Measurements from ENCODE around the gene FNIP2.
"Not testable (repeated sequence)": the region's sequence is repeated elsewhere in the genome, so short reads cannot be mapped to it uniquely, and the experiment has no call there.

Gene FNIP2

DNA sequence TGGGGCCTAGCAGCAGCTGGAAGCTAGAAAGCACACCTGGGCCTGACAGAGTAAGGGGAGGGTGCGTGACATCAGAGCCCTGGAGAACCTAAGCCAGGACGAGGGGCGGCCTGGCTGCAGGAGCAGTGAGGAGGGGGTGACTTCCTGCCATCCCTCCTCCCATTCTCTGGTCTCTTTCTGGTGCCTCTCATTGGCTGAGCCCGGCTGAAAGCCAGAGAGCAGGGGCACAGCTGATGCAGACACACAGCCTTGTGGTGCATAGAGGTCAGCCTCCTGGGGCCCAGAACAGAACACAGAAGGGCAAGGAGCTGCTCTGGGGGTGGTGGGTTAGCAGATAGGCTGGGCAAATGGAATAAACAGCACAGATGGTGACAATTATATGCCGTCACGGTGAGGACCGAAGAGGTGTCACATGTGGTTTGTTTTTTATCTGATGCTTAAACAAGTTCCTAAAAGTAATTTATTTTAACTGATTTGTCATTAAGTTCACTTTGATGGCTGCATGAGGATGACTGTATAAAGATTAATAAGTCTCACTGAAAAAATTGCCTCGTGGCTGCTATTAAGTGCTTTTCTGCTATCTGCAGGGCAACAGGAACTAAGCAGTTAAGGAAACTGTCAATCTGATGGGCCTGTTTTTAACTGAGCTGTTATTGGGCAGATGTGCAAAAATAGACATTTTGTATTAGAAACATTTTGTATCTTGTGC lies 102.0 kb downstream of the FNIP2 start:
- DNase-seq (ENCODE audit: low read depth) = no peak

DNA sequence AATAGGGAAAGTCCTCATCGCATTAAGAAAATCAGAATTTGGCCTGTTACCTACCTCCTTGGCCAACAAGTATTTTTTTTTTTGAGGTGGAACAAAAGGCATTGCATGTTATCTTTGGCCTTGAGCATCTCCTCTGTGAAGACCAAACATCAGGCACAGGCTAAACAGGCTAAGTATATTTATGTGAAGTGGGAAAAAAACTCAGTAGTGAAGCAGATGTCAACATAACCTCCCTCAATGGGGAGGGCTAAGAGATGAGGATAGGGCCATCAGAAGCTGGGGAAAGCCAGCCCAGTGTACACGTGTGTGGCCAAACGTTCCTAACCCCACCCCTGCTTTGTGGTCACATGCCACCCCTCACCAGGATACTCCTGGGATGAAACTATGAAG lies 102.5 kb downstream of the FNIP2 start:
- DNase-seq (ENCODE audit: low read depth) = no peak

DNA sequence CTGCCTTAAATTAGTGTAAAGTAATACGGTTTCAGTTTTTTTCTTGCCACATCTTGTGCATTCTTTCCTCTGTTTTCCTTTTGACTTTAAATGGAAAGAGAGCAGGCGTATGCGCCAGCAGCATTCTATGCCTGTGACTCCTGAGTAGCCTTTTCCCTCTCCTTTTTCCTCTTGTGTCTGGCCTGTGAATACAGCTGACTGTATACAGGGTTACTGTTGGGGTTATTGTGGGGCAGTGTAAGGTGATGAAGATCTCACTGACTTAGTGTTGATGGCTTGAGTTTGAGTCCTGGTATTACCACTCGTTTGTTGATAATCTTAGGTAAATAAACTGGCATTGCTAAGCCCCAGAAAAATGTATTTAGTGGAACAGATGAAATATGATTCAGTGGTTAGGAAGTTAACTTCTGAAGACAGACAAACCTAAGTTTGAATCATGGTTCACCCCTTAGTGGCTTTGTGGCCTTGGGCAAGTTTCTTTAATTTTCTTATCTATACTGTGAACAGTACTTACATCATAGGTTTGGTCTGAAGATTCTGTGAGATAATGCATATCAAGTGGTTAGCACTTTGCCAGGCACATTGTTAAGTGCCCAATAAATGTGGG lies 105.1 kb downstream of the FNIP2 start:
- DNase-seq (ENCODE audit: low read depth) = no peak

DNA sequence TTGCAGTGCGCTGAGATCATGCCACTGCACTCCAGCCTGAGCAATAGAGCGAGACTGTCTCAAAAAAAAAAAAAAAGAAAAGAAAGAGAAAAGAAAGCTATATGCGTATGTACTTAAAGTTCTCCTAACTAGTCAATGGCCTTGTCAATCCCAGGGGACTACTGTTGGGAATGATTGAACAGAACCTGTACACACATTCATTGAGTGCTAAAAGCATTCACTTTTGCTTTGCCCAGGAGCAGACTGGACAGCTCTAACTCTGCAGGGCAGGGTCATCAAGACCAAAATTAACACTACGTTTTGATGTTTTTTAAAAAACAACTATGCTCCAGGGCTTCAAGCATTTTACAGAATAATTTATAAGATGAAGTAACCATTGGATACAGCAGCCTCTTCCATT lies 106.2 kb downstream of the FNIP2 start:
- DNase-seq (ENCODE audit: low read depth) = no peak

DNA sequence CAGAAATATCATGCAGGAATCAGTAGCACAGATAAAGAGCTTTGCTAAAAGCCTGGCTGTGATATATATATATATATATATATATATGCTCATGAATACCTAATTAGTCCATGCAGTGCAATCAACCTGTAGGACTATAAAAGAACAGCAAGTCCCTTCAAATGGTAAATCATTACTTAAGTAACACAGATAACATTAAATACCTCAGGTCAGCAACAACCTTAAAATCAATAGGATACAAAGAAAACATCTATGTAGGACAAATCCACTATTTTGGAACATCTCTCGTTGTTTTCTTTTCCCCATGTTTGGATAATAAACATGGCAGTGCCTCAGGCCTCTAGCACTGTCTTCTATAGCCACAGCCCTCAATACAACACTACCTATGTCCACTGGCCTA lies 106.6 kb downstream of the FNIP2 start:
- no peak for DNase-seq (ENCODE audit: low read depth)

DNA sequence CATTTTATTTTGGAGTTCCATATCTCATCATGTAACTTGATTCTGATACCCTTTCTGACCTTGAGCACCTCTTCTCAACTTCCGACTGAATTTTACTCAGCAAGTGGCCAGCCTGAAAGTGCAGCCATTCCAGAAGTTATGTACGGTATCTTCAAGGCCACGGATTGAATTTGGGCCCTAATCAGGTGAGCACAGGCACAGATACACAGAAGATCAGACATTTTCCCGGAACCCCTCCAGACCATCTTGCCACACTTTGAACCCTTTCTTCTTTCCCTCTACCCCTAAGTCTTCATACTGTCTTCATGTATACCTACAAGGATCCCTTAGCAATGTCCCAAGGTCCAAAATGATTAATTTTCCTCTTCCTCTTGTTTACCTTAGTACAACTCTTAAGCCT lies 108.2 kb downstream of the FNIP2 start:
- DNase-seq (ENCODE audit: low read depth) = no peak

DNA sequence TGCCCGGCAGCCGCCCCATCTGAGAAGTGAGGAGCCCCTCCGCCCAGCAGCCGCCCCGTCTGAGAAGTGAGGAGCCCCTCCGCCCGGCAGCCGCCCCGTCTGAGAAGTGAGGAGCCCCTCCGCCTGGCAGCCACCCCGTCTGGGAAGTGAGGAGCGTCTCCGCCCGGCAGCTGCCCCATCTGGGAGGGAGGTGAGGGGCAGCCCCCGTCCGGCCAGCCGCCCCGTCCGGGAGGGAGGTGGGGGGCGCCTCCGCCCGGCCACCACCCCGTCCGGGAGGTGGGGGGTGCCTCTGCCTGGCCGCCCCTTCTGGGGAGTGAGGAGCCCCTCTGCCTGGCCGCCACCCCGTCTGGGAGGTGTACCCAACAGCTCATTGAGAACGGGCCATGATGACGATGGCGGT lies 113.3 kb downstream of the FNIP2 start:
- DNase-seq (ENCODE audit: low read depth) = not testable (repeated sequence)

DNA sequence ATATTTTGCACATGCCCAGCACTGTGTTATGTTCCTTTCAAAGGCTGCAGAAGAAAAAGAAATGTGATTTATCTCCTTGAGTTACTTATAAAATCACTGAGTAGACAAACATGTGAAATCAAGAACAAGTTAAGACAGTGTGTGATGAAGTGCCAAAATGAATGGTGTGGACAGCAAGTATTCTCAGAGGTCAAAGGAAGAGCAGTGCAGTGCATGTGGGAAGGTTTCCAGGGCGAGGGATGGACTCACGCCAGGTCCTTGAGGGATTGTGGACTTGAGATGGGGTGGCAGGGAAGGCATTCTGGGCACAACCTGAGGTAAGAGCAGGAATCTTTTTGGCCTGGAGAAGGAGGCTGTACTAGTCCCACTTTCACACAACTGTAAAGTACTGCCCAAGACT lies 115.5 kb downstream of the FNIP2 start:
- DNase-seq (ENCODE audit: low read depth) = no peak

DNA sequence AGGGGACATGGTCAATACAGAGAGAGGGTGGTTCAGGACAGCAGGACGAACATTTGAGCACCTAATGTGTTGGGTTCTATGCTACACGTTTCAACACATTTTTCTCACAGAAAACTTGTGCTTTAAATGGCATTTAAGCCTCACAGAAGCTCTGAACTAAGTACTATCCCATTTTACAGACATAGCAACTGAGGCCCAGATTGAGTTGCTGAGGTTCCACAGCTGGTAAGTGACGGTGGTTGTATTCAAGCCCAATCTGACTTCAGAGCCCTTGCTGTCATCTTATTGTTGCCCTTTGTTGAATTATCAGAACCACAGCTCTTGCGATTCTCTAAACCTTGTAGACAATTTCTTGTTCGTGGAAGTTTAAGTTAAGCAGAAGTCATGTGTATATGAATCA lies 116.7 kb downstream of the FNIP2 start:
- no peak for DNase-seq (ENCODE audit: low read depth)

DNA sequence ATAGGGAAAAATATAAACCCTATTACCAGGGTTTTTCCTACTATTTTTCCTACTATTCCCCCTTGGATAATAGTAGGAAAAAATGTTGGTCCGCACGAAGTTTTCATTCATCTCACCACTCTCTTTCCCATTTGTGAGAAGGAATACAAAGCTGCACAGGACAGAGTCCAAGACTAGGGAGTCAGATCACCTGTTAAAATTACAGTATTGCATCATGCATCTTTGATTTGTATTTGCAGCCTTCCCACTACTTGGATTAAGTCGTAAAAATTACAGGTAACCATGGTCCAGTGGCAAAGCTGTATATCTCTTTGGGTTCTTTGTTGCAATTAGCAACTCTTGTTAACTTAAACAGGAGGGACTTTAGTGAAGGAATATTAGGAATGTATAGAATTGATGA lies 121.5 kb downstream of the FNIP2 start:
- no peak for DNase-seq (ENCODE audit: low read depth)

DNA sequence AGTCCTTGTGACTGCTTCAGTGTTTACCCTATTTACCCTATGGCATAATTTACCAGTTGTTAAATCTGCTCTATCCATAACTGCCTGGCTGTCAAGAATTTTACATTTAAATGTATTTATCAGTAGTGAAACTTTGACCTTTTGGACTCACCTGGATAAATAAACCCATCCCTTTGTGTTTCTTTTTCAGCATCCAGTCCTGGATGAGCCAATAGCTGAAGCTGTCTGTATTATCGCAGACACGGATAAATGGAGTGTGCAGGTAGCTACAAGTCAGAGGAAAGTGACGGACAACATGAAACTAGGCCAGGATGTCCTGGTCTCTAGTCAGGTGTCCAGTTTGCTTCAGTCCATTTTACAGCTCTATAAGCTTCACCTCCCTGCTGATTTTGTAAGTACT lies 122.4 kb downstream of the FNIP2 start:
- DNase-seq (ENCODE audit: low read depth) = no peak

DNA sequence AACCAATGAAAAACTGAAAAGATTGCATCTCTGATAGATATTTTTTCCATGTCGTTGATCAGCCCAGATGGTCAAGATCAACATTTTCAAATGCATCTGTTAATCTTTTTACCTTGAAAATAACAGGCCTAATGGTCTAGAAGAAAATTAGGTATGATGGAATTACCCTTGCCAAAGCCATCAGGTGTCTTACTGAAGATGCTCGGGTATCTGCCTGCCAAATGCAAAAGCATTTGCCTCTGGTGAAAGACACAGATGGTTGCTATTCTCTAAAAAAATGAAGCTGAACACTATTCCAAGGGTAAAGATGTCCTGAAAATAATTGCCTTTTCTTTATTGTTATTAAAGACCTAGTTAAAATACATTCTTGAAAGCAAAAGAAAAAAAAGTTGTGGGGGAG lies 126.0 kb downstream of the FNIP2 start:
- DNase-seq (ENCODE audit: low read depth) = no peak

DNA sequence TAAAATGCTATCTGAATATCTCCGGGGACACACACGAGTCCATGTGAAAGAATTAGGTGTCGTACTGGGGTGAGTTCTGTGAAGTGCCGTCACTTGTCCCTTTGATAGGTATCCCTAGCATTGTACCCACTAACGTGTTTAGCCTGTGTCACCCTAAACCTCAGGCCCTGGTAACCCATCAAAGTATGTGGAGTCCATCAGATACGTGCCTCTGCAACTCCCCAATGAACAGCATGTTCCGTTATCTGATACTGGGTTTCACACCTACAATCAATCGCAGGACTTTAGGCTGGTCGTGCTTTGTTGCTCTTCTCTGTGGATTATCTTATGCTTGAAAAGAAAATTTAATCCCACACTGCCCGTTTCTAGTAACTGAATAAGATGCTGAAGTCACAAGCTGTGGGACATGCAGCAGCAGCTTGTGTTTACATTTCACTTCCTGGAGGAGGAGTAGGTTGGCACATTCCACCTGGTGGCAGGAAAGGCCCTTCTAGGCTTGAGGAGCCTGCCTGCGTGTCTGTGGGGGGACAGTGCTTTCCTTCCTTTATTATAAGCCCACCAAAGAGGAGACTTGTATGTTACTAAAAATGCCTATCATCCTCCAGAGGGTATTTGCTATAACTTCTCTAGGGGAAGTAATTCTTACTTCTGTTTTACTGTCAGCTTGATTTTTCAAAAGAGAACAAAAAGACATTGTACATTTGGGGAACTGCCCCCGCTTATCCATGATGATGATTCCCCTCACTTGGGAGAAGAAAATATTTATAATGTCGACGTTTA lies 127.2 kb downstream of the FNIP2 start:
- no peak for DNase-seq (ENCODE audit: low read depth)

DNA sequence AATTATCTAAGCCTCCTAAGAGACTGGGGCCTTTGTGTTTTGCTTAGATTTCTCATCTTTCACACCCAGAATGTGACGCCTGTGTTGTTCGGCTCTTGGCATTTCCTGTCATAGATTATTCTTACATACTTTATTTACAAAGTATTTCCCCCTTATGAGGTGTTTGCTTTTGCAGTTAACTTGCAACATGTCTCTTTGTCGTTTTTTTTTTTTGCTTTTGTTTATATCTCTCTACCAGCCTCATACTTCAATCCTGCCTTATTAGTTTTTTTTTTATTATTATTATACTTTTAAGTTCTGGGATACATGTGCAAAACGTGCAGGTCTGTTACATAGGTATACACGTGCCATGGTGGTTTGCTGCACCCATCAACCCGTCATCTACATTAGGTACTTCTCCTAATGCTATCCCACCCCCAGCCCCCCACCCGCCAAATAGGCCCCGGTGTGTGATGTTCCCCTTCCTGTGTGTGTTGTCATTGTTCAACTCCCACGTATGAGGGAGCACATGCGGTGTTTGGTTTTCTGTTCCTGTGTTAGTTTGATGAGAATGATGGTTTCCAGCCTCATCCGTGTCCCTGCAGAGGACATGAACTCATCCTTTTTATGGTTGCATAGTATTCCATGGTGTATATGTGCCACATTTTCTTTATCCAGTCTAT lies 127.9 kb downstream of the FNIP2 start:
- DNase-seq (ENCODE audit: low read depth) = not testable (repeated sequence)

DNA sequence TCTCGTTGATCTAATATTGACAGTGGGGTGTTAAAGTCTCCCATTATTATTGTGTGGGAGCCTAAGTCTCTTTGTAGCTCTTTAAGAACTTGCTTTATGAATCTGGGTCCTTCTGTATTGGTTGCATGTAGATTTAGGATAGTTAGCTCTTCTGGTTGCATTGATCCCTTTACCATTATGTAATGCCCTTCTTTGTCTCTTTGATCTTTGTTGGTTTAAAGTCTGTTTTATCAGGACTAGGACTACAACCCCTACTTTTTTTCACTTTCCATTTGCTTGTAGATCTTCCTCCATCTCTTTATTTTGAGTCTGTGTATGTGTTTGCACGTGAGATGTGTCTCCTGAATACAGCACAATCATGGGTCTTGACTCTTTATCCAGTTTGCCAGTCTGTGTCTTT lies 131.6 kb downstream of the FNIP2 start:
- not testable (repeated sequence) for DNase-seq (ENCODE audit: low read depth)

DNA sequence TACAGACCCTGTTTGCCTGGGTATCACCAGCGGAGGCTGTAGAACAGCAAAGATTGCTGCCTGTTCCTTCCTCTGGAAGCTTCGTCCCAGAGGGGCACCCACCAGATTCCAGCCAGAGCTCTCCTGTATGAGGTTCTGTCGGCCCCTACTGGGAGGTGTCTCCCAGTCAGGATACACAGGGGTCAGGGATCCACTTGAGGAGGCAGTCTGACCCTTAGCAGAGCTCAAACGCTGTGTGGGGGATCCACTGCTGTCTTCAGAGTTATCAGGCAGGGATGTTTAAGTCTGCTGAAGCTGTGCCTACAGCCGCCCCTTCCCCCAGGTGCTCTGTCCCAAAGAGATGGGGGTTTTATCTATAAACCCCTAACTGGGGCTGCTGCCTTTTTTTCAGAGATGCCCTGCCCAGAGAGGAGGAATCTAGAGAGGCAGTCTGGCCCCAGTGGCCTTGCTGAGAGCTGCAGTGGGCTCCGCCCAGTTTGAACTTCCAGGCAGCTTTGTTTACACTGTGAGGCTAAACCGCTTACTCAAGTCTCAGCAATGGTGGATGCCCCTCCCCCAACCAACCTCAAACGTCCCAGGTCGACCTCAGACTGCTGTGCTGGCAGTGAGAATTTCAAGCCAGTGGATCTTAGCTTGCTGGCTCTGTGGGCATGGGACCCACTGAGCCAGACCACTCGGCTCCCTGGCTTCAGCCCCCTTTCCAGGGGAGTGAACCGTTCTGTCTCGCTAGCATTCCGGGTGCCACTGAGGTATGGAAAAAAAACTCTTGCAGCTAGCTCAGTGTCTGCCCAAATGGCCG lies 133.7 kb downstream of the FNIP2 start:
- peak; percentile 10 for DNase-seq (ENCODE audit: low read depth)

DNA sequence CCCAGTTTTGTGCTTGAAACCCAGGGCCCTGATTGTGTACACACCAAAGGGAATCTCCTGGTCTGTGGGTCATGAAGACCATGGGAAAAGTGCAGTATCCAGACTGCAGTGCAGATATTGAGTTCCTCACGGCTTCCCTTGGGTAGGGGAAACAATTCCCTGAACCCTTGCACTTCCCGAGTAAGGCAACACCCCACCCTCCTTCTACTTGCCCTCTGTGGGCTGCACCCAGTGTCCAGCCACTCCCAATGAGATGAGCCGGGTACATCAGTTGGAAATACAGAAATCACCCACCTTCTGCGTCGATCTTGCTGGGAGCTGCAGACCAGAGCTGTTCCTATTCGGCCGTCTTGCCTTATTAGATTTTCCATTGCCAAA lies 134.2 kb downstream of the FNIP2 start:
- DNase-seq (ENCODE audit: low read depth) = no peak

DNA sequence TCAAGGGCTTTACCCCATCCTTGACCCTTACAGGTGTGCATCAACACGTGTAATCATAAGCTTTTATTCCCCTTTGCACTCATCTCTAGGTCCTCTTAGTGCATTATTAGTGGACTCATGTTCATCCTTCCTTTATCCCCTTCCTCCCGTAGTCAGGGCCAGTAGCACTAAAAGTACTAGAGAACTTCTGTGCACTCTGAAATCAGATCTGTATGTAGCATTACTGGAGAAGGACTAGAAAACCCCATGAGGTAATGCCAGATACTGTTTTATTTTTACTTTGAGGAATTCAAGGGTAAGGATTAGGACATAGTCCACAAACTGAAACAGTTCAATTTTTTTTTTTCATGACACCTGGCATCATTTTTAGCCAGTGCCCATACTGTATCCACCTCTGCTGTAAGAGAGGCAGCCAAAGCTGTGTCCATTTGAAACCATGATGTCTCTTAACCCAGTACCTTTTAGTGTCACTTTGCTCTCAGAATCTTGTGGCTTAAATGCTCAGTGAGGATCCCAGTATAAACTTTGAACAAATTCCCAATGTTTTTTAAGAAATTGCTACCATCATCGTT lies 134.7 kb downstream of the FNIP2 start:
- no peak for DNase-seq (ENCODE audit: low read depth)

DNA sequence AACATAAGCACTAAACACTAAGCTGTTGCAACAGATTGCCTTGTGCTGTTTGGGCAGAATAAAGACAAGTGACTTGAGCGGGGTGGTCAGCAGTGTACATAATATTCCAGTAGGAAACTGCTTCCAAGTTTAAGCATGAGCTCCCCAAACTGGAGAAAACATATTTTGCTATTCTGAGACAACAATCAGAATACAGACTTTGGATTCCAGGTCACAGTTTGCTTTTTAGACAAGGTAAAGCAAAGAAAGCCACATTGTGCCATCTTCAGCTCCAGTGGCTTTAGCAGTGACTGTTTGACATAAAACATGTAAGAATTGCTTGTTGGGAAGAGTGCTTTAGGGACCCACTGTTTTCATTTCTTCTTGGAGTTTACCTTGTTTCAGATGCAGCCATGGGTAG lies 136.0 kb downstream of the FNIP2 start:
- no peak for DNase-seq (ENCODE audit: low read depth)

DNA sequence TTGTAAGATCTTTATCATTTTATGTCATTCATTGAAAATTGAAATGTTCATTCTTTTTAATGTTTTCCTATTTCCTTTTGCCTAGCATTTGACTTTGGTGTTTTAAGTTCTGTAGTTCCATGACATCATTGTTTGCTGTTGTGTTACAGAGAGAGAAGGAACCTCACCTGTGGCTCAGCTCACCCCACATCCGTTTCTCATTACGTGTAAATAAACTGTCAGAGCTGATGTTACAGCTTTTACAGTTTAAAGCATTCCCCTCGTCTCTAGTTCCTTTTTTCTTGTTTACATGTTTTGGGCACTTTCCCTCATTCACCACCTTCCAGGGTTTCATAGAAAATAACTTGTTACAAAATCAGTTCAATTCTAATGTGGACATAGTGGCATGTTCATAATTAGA lies 137.2 kb downstream of the FNIP2 start:
- no peak for DNase-seq (ENCODE audit: low read depth)

DNA sequence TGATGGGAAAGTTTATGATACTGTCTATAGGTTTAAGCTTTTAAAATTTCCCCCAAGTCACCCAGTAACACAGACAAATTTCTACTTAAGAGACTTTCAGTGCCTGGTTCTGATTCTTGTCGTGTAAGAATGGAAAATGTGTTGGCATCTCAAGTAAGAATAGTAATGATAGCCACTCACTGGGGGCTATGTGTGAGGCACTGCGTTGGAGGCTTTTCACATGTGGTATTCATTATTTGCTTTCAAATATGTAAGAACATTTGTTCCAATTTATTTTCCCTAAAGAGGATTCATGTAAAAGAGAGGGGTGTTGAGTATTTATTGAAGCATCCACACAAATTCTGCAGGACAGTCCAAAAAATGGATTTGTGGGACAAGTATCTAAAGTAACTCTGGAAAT lies 143.6 kb downstream of the FNIP2 start:
- no peak for DNase-seq (ENCODE audit: low read depth)

DNA sequence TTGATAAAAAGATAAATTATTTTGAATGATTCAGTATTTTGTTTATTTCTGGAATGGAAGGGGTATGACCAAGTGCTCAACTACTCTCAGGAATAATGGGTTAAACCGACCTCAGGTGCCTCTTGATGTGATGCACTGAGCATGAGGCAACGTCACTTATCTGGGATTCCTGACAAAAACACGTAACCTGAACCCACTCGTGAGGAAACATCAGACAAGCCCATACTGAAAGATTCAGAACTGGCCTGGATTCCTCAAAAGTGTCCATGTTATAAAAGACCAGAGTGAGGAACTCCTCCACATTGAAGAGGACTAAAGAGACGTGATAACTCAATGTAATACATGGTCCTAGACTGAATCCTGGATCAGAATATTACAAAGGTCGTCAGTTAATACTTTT lies 144.0 kb downstream of the FNIP2 start:
- no peak for DNase-seq (ENCODE audit: low read depth)
